Prostate gland (tissue), 2 donors: Measurements from ENCODE around the gene GLRX.

Experiments used
- CTCF ChIP-seq, 4 experiments: fragments of 200-600 bp in 2 of 4; fragments of 450-650 bp in 2 of 4; sonication (generic) in 2 of 4; IDR thresholded peaks; 1 replicate in 3 of 4; 2 replicates in 1 of 4; pipeline ENCODE4 v1.5.1; 2016 to 2019; ENCODE audit warnings: antibody characterized with exemption in 4 of 4, mild to moderate bottlenecking in 2 of 4, moderate library complexity in 2 of 4
- POLR2A ChIP-seq: fragments of 450-650 bp; IDR thresholded peaks from one replicate; pipeline ENCODE4 v1.6.1; 2016; ENCODE audit warnings: antibody characterized with exemption, mild to moderate bottlenecking
- POLR2AphosphoS5 ChIP-seq: sonication (generic); formaldehyde crosslinking; IDR thresholded peaks from one replicate; pipeline ENCODE4 v1.6.1; 2017; ENCODE audit warnings: antibody characterized with exemption

- TF ChIP-seq POLR2A (no peak), CTCF (IDR thresholded peaks at IDR 0.05) (peak; percentile 83 to 98 (median 94)), POLR2AphosphoS5 (peak; percentile 64)
These were observed 24.2 kb upstream of the GLRX start for GRCh38 chr5:95846554-95847260.
